Adrenal gland (tissue), 12 donors: ENCODE data around the gene ASTL. TPM values are rescaled to one million over a fixed set of nuclear protein-coding genes. Genes with fewer than 3 reads are reported as not detected.
A peak's percentile ranks its signal among the peaks of the same experiment; 100 is the strongest.

ENCODE experiments used
- DNase-seq, 7 donors: peaks; one replicate each; pipeline ENCODE4 v3.0.0-alpha.2; 2019 to 2020
- H3K27ac ChIP-seq, 5 donors: fragments of 200-600 bp; sonication (generic) in 4 of 5; 1 replicate in 3 of 5; 2 replicates in 2 of 5; pipeline versions ENCODE4 v1.5.1 to v1.8.0; 2016 to 2020; ENCODE audit warnings: mild to moderate bottlenecking in 1 of 5
- H3K27me3 ChIP-seq: fragments of 200-600 bp; 2 replicates; pipeline ENCODE4 v1.8.0; 2021
- H3K36me3 ChIP-seq, 2 donors: fragments of 200-600 bp; replicated peaks in 1 of 2; 1 replicate in 1 of 2; 2 replicates in 1 of 2; pipeline versions ENCODE4 v1.5.1 to v1.8.0; 2018 to 2022
- H3K4me1 ChIP-seq, 2 donors: fragments of 200-600 bp; replicated peaks in 1 of 2; 1 replicate in 1 of 2; 2 replicates in 1 of 2; pipeline versions ENCODE4 v1.5.1 to v1.8.0; 2018 to 2021
- H3K4me3 ChIP-seq, 4 donors: fragments of 200-600 bp; sonication (generic) in 3 of 4; one replicate each; pipeline ENCODE4 v1.5.1; 2016 to 2018
- H3K9me3 ChIP-seq, 3 donors: fragments of 200-600 bp; sonication (generic) in 1 of 3; replicated peaks in 1 of 3; 1 replicate in 2 of 3; 2 replicates in 1 of 3; pipeline versions ENCODE4 v1.5.1 to v1.8.0; 2016 to 2021
- POLR2A ChIP-seq, 2 donors: fragments of 450-650 bp; IDR thresholded peaks; one replicate each; pipeline ENCODE4 v1.6.1; 2017; ENCODE audit warnings: antibody characterized with exemption in 2 of 2, mild to moderate bottlenecking in 2 of 2, moderate library complexity in 1 of 2
- WGBS, 4 donors: extraction: QIAGEN DNeasy Blood & Tissue Kit in 2 of 4; methylation state at CpG; one replicate each; pipeline versions ENCODE4 v1.1.5 to v1.1.7; 2013 to 2017; 5-methylcytosine and 5-hydroxymethylcytosine counted together
- intact Hi-C, 2 donors: fragments of 100-400 bp; cut with DNase I; formaldehyde crosslinking; loops; one replicate each; pipeline versions ENCODE4 v1.14.1 to v1.15.0; 2022 to 2023
- polyA plus RNA-seq, 3 donors: library from polyadenylated mRNA; stranded (reverse); fragments of 200-250 nt in 2 of 3; fragments of 350-450 nt in 1 of 3; fragmentation: Illumina TruSeq in 1 of 3; extraction: RNeasy Lipid Tissue Mini Kit (QIAGEN cat#74804) in 1 of 3; gene quantifications; one replicate each; pipeline ENCODE4 v1.2.3, GENCODE V29; 2013 to 2014
- total RNA-seq, 9 donors: library from RNA; depleted of rRNA in 4 of 9; stranded (reverse); fragments of >200 nt in 4 of 9; fragments of 120-200 nt in 1 of 9; fragmentation: NEBNext Ultra II Directional in 1 of 9; extraction: Animal tissue kit (Norgen Biotek cat#: 25700) in 1 of 9; gene quantifications; one replicate each; pipeline versions ENCODE4 v1.1.0 to v1.2.4, GENCODE V29; 2013 to 2023
- TF ChIP-seq, protein P1 (sequence below), 6 experiments: fragments of 450-650 bp in 4 of 6; fragments of 200-600 bp in 2 of 6; sonication (generic) in 1 of 6; IDR thresholded peaks; 1 replicate in 5 of 6; 2 replicates in 1 of 6; pipeline versions ENCODE4 v1.5.1 to v1.8.0; 2016 to 2021; ENCODE audit warnings: antibody characterized with exemption in 6 of 6, mild to moderate bottlenecking in 2 of 6, moderate library complexity in 1 of 6
- donor health status: healthy with polysubstance abuse.
- donor health status: Bipolar disorder and iron deficiency.
- donor health status: DM: yes; HTN: yes; CAD: no.
- donor health status: DM: no; HTN: no; CAD: no.
- donor health status: DM: no; HTN: no; CAD: no.
- donor health status: DM: yes; HTN: yes; CAD: no.

ASTL gene
- total and polyA plus RNA-seq, 12 donors, result not detected

DNA sequence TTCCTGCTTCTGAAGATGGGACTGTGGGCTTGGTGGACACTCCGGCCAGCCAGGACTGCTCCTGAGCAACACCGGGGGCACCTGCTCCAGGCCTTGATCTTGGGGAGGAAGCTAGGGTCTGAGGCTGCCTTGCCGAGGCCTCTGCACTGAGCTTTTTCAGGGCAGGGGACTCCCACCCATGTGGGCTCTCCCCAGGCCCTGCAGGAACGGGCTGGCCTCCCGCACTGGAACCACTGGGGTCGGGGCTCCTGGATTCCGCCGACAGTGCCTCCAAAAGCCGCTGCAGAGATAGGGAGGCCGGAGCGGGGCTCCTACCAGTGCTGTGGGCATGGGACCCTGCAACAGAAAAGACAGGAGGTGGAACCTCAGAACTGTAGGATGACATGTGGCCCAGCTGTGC, 14.4 kb downstream of the ASTL start:
- Histone ChIP-seq H3K36me3 (no peaks in the 10 kb centered on the region), H3K27me3 (no peaks in the 10 kb centered on the region), H3K4me1 (peaks cover 0 to 7% of the 10 kb centered on the region in 2 donors), H3K4me3 (no peak overlapping the region), H3K27ac (no peak overlapping the region), H3K9me3 (no peaks in the 10 kb centered on the region)
- intact Hi-C loops, result no loop called here
- 94 to 95% (median 94%) methylated on average over 6 to 11 of the region's 11 CpGs for WGBS, 4 donors
- no peak for DNase-seq
- TF ChIP-seq, protein P1, sequence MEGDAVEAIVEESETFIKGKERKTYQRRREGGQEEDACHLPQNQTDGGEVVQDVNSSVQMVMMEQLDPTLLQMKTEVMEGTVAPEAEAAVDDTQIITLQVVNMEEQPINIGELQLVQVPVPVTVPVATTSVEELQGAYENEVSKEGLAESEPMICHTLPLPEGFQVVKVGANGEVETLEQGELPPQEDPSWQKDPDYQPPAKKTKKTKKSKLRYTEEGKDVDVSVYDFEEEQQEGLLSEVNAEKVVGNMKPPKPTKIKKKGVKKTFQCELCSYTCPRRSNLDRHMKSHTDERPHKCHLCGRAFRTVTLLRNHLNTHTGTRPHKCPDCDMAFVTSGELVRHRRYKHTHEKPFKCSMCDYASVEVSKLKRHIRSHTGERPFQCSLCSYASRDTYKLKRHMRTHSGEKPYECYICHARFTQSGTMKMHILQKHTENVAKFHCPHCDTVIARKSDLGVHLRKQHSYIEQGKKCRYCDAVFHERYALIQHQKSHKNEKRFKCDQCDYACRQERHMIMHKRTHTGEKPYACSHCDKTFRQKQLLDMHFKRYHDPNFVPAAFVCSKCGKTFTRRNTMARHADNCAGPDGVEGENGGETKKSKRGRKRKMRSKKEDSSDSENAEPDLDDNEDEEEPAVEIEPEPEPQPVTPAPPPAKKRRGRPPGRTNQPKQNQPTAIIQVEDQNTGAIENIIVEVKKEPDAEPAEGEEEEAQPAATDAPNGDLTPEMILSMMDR (IDR thresholded peaks at IDR 0.05), result no peak
- no peak for TF ChIP-seq POLR2A (IDR thresholded peaks at IDR 0.05)

DNA sequence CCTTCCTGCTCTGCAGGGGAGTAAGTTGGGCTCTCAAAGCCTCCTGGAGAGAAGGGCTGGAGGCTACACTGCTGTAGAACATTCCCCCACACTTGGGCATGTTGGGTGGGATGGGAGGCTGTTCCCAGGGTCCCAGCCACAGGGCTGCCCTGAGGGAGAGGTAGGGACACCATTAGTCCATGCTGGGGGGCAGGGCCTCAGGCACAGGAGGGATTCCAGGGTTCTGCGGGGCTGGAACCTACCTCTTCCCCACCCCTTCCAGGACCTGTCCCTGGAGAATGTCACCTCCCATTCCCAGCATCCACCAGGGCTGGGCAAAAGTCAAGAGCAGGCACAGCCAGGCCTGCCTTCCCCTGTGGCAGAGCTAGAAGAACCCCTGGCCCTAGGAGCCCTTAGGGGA, 15.0 kb downstream of the ASTL start:
- 88 to 100% (median 94%) methylated on average over 1 of the region's 1 CpG; no CpG with 5 or more reads in 1 of the 4 donors for WGBS, 4 donors

DNA sequence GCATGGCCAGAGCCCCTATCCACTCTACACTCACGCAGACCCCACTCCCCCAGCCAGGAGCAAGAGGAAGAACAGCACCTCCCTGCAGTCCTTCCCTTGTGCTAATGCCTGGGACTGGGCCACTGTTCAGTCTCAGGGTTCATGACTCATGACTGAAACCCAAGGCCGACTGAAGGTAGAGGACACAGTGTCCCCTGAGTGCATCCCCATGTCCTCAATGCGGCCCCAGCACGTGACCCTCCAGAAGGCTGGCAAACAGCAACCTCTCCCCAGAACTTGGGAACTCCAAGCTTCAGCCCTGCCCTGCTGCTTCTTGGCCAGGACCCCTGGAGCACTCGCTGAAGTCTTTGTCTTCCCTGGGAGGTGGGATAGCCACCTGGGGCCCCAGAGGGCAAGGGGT, 15.9 kb downstream of the ASTL start:
- H3K9me3 ChIP-seq, result no peaks in the 10 kb centered on the region
- intact Hi-C loops, result no loop called here
- H3K4me3 ChIP-seq, result no peak overlapping the region
- TF ChIP-seq, protein P1 (IDR thresholded peaks at IDR 0.05), result no peak
- no peak for TF ChIP-seq POLR2A (IDR thresholded peaks at IDR 0.05)
- peaks cover 0 to 7% of the 10 kb centered on the region in 2 donors for H3K4me1 ChIP-seq
- H3K36me3 ChIP-seq, result no peaks in the 10 kb centered on the region
- no peak overlapping the region for H3K27ac ChIP-seq
- H3K27me3 ChIP-seq, result peaks cover 7% of the 10 kb centered on the region
- peak in 4 of 7 donors; percentile 31 to 76 (median 58) for DNase-seq
- 38 to 67% (median 57%) methylated on average over 2 to 5 of the region's 5 CpGs for WGBS, 4 donors

More for the DNA sequence above, 15.0 kb downstream of the ASTL start:
- H3K9me3 ChIP-seq, result no peaks in the 10 kb centered on the region
- H3K36me3 ChIP-seq, result no peaks in the 10 kb centered on the region
- TF ChIP-seq, protein P1 (IDR thresholded peaks at IDR 0.05), result no peak
- no peak for TF ChIP-seq POLR2A (IDR thresholded peaks at IDR 0.05)
- DNase-seq, result no peak
- no peak overlapping the region for H3K4me3 ChIP-seq
- H3K27me3 ChIP-seq, result no peaks in the 10 kb centered on the region
- no peak overlapping the region for H3K27ac ChIP-seq
- intact Hi-C loops, result no loop called here
- H3K4me1 ChIP-seq, result peaks cover 0 to 7% of the 10 kb centered on the region in 2 donors

DNA sequence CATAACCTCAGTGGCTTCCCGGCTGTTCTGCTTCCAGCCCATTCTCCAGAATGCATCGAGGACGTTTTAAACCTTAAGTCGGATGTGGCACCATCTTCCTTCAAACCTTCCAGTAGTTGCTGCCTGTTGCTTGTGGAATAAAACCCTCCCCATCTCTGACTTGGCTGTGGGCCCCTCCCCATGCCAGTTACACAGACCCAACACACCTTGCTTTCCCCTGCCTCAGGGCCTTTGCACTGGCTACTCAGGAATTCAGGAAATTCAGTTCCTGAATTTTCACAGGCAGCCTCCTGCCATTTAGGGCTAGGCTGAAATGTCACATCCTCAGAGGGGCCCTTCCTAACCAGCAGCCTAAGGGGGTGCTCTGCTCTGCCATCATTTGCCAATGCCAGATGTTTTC, 16.9 kb downstream of the ASTL start:
- H3K9me3 ChIP-seq, result no peaks in the 10 kb centered on the region
- H3K27ac ChIP-seq, result no peak overlapping the region
- intact Hi-C loops, result no loop called here
- WGBS, 4 donors, result 88 to 95% (median 91%) methylated on average over 4 of the region's 4 CpGs
- H3K36me3 ChIP-seq, result no peaks in the 10 kb centered on the region
- H3K4me3 ChIP-seq, result no peak overlapping the region
- H3K4me1 ChIP-seq, result peaks cover 7 to 8% of the 10 kb centered on the region in 2 donors
- peaks cover 12% of the 10 kb centered on the region for H3K27me3 ChIP-seq
- no peak for DNase-seq
- TF ChIP-seq, protein P1 (IDR thresholded peaks at IDR 0.05), result no peak
- TF ChIP-seq POLR2A (IDR thresholded peaks at IDR 0.05), result no peak
